Left kidney (tissue), 8 donors: ENCODE data around the gene CDKL2. TPM values are rescaled to one million over a fixed set of nuclear protein-coding genes. Genes with fewer than 3 reads are reported as not detected.
"Not testable (repeated sequence)": the region's sequence is repeated elsewhere in the genome, so short reads cannot be mapped to it uniquely, and the experiment has no call there.

ENCODE experiments used
- DNase-seq: peaks from one replicate; pipeline ENCODE4 v3.0.0-alpha.2; 2013
- long read RNA-seq, 8 donors: transcript quantifications; one replicate each; lab custom pipeline, GENCODE V29; 2026
- polyA plus RNA-seq: library from polyadenylated mRNA; unstranded; fragments of 120-200 nt; gene quantifications from one replicate; pipeline ENCODE4 v1.2.1, GENCODE V29; 2013; ENCODE audit not compliant: insufficient read length

Gene CDKL2
- 18.0 TPM for polyA plus RNA-seq
- long read RNA-seq, donor 1 = 0 reads
- long read RNA-seq, donor 2 = 0 reads
- long read RNA-seq, donor 3 = 0 reads
- long read RNA-seq, donor 4 = 0 reads
- long read RNA-seq, donor 5 = 0 reads
- long read RNA-seq, donor 6, partial matches to known transcripts = 0 of 1 reads
- long read RNA-seq, donor 6, other reads (novel, unspliced or antisense) = 0 of 1 reads
- long read RNA-seq, donor 7 = 0 reads
- long read RNA-seq, donor 8, partial matches to known transcripts = 0 of 1 reads
- long read RNA-seq, donor 8, other reads (novel, unspliced or antisense) = 0 of 1 reads

DNA sequence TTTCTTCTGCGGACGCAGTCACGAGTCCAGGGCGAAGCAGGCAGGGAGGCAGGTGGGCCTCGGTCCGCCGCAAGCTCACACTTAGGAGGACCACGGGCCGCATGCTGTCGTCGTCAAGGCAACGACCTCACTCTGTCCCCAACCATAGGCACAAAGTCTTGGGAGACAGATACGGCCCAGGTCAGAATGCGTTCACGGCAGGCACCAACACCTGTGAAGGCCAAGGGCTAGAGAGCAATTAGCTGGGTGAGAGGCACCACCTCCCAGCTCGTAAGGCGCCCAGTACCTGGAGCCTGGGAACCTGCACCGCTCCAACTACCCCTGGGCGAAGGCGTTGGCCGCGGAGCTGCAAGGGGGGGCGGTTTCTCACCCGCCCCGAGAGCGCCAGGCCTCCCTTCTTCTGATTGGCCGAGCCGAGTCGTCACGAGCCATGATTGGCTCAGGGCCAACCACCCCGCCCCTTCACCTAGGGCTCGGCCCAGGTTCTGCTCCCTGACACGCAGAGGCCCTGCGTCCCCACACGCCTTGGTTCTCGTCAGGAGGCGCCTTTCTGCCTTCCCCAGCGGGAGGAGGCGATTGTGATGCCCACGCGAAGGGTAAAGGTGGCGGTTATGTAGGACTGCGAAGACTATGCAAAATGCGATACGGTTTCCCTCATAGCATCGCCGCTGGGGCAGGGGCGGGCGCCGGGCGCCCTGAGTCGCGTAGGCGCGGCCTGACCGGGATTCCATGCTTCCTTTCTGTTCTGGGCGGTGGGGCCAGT lies at the start of gene CDKL2:
Gene CDKL2, minus strand, starts transcription at position 355 of the 763 bp plus-strand sequence. CDS start 4,540 bp downstream, outside the sequence.
- DNase-seq = peak; percentile 84

DNA sequence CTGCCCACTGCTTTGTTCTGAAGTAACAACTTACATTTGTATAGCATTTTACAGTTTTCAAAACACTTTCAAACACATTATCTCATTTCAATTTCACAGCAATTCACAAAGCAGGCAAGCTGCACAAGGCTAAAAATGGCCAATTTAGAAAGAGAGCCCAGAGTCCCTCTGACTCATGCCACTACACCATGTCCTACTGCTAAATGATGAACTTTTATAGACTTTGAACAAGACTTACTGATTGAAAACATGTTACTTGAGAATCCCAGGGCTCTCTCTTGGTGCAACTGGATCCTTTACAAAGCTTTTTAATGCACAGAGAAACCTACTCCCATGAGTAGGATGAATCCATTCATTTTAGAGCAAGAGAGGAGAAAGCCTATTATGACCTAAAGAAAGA lies 48.6 kb upstream of the CDKL2 start:
- DNase-seq = no peak

DNA sequence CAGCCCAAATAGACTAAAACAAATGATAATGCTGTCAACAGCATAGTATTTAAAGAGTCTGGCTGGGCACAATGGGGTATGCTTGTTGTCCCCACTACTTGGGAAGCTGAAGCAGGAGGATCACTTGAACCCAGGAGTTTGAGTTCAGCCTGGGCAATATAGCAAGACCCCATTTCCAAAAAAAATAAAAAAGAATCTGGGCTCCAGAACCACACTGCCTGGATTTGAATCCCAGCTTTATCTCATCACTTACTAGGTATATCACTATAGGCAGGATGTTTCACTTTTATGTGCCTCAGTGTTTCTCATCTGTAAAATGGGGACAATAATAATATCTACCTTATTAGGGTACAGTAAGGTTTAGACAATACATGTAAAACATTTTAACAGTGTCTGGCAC lies 48.1 kb upstream of the CDKL2 start:
- DNase-seq = no peak

DNA sequence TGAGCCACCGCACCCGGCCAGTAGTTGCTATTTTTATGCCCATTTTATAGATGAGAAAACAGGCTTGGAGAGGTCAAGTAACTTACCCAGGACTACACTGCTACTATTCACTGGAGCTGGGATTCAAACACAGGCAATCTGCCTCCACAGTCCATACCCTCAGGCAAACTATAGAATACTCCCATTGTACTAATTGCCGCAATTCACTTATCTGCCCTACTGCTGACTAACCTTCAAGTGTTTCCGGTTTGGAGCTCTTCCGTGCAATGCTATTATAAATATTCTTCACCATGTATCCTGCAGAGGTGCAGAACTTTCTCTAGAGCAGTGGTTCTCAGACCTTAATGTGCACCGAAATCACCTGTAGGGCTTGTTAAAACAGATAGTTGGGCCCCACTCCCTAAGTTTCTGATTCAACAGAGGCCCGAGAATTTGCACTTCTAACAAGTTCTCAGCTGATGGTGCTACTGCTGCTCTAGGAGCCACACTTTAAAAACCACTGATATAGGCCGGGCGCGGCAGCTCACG lies 44.7 kb upstream of the CDKL2 start:
- no peak for DNase-seq

DNA sequence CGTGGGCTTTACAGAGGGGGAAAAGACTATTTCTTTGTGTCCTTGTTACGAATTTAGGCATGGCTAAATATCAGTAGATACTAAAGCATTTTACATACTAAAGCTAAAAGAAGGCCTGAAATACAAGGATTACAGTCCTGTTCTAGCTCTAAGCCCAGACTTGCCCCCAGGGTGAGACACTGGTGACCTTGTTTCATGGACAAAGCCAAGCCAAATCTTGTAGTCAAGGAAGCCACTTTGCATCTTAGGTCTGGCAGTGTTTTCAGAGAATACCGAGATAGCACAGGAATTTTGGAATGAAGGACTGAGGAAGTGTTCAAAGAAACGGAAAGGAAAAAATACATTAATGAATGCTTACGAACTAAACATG lies 43.6 kb upstream of the CDKL2 start:
- no peak for DNase-seq

DNA sequence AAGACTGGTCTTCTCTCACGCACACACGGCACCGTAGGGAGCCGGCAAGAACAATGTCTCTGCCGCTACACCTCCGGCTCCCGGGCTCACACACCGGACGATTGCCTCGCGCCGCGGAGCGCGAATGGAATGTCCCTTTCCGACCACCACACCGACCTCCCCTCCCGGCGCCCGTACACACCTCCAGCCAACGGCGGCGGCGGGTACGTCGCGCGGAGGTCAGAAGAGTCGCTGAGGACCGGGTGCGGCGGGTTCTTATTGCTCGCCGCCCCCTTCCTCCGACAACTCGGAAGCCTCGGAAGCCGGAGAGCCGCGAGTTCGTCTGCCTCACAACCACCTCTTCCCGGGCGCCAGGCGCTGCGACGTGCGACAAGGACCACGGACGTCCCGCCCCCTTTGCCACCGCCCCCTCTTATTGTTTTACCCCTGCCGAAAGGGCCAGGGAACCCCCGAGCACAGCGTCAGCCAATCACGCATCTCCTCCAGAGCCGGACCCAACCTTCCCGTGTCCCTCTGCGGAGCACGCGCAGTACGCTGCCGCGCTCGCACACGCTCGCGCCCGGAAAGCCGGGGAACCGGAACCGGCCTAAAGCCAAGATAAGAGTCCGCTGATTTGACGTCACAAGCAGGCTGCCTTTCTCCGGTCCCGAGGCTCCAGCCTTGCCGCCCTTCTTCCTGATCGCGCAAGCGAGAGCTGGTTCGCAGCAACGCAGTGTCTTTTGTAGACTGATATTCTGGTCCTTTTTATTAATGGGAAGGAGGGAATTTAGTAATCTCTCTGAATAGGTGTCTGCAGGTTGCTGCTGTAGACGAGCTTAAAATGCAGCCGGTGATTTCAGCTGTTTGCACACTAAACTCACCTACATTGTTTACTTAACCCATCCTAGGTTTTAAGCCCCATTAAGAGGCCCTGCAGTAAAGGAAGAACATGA lies 43.0 kb upstream of the CDKL2 start, which contains the start of gene G3BP2:
Gene G3BP2, minus strand, starts transcription at position 385 of the 932 bp plus-strand sequence. CDS start 11,386 bp downstream, outside the sequence.
- DNase-seq = peak; percentile 97

DNA sequence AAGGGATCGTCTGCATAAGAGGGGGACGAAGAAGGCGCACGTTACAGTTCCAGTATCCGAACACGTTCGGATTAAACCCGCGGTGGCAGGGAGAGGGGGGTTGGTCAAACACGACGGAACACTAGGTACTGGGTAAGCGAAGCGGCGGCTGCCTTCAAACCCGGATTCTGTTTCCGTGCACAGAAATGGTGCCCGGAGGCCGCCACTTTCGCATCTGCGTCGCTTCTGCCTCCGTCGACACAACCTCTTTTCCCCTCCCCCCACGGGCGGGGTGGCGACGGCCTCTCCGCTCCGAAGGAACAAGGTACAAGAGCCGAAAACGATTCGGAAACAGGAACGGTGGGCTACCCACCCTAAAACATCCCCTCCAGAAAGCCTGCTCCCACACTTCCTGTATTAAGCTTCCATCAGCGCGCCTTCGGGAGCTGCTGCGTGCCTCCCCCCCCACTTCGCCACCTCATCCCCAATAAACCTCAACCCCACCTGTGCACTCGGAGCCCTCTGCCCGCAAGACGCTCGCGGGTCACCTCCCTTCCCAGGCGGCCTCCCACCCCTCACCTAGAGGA lies 42.2 kb upstream of the CDKL2 start:
- peak; percentile 58 for DNase-seq

DNA sequence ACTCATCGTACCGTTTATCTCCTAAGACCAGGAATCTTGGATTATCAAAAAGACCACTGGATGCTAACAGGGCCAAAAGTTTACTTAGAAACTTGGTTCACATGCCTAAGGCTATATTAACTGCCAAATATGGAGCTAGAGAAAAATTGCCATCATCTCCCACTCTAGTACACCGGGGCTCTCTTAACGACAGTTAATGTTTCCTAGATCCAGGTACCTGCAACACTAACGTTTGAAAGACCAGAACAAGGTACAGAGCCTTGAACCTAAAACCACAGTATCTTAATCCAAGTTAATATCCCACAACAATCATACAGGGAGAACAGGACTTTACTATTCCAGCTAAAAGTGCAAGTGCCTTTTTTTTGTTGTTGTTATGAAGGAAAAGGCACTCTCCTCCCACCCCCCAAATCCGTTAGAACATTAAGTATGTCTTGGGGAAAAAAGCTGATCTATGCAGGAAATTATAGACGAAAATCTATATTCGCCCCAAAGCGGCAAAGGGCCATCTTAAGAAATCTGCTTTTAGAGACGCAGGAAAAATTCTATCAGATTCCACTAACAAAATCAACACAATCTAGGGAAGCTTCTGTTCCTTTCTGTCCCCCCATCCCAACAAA lies 41.6 kb upstream of the CDKL2 start:
- DNase-seq = peak; percentile 18

DNA sequence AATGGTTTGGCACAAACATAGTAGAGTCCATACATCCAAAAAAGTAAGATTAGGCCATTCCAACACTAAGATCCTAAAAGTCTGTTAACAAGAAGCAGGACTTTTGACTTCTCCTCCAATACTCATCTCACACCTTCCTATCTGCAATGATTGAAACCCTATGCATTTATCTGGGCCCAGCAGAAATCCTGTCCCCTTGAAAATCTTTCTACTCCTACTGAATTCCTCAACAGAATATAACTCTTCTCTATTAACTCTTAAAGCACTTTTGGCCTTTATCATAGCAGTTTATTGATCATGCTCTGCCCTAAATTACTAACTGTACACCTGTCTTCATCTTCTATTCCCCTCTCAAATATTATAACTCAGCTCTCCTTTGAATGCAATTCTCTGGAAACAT lies 38.3 kb upstream of the CDKL2 start:
- DNase-seq = no peak

DNA sequence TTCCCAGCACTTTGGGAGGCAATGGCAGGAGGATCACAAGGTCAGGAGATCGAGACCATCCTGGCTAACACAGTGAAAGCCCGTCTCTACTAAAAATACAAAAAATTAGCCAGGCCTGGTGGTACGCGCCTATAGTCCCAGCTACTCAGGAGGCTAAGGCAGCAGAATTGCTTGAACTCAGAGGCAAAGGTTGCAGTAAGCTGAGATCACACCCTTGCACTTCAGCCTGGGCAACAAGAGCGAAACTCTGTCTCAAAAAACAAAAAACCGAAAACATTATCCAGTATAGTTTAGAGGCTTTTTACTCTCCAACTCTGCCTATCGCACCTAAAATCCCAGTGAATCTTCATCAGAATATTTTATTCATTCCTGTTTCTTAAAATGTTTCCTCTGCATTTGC lies 37.3 kb upstream of the CDKL2 start:
- not testable (repeated sequence) for DNase-seq

DNA sequence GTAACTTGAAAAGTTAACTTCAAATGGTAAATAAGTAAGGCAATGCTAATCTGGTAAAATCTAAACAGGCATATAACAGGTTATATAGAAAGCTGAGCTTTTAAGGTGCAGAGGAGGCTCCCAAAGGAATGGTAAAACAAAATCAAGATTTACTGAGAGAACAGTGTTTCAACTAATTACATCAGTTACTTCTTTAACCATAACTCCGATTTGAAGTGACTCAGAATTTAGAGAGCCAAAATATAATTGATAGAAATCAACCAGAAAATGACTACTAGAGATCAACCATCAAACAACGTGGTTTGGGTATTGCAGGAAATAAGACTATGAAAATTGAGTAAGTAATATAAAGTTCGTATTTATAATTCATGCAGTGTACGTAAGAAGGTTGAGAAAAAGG lies 36.0 kb upstream of the CDKL2 start:
- no peak for DNase-seq

DNA sequence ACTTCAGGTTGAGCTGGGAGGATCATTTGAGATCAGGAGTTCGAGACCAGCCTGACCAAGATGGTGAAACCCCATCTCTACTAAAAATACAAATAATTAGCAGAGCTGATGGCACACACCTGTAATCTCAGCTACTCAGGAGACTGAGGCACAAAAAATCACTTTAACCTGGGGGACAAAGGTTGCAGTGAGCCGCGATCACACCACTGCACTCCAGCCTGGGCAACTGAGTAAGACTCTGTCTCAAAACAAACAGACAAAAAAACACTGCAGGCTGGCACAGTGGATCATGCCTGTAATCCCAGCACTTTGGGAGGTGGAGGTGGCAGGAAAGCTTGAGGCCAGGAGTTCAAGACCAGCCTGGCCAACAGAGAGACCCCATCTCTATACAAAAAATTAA lies 34.3 kb upstream of the CDKL2 start:
- DNase-seq = not testable (repeated sequence)

DNA sequence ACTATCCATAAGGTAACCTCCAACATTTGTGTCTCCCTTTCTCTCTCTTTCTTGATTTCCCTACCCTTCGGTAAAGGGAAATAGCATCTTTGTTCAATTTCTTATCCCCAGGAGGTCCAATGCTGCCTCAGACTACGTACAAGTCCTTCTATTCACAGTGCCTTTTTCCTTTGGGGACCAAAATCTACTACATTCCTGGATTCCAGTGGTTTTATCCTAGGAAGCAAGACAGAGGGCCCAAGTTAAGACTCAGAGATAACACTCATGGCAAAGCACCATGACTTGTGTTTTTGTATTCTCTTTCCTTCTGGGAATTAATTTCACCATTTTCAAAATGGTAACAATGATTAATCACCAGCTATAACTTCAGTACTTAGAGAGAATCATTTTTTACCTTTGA lies 32.3 kb upstream of the CDKL2 start:
- DNase-seq = no peak

DNA sequence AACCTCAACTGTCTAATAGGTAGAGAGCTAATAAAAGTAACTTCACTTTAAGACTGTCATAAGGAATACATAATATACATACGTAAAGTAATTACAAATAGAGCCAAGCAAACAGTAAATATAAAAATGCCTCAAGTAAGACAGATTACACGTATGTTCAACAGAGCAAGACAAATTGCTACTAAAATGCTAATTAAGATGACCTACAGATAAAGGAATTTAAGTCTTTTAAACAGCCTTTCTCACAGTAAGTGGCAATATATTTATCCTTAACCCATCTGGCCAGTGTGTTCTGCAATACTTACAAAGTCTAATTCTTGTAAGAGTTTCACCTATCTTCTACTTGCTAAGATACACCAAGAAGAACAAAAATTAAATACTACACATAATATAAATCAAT lies 30.2 kb upstream of the CDKL2 start:
- no peak for DNase-seq

DNA sequence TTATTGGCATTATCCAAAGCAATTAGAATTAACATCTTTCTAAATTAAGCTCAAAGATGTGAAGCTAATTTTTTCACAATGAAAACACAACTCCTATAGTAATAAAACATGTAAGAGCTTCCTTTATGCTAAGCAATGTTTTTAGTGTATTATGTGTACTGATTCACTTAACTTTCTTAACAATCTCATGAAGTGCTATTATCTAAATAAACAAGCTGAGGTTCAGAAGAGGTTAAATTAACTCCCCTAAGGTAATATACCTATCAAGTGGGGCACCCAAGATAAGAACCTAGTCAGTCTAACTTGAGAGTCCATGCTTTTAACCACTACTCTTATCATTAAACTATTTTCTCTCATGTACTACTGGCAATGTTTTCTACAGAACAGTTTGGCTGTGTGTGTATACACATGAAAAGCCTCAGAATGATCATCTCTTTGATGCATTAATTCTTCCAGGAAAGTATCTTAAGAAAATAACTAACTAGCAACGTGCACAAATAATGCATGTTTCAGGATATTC lies 29.2 kb upstream of the CDKL2 start:
- DNase-seq = no peak

DNA sequence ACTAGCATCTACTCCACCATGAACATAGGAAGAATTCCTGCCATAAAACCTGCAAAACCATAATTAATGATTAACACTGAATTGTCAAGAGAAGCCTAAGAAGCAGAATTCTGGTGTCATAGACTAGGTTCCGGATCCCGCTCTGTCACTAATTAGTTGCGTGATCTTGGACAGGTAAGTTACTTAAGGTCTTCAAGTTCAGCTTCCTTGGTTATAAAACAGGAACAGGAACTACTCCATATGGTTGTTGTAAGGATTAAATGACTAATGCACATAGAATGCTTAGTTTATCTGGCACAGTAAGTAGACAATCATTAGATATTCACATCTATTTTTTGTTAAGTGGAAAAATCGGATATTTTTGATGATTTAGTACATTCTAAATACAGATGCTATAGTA lies 28.5 kb upstream of the CDKL2 start:
- no peak for DNase-seq

DNA sequence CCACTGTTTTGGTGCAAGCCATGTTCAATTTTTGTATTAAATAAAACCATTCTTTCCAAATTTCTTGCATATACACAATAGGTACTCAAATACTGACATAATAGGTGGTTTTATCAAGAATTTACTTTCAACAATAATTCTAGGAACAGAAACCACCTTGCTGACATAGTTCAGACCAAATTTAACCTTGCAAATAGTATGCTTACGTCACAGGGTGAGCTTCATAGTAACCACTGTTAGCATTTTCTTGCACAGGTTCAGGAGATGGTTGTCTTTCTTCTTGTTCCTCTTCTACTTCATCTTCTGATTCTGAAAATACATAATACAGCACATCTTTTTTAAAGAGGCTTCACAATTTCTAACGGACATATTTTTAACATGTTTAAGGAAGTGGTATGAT lies 25.2 kb upstream of the CDKL2 start:
- no peak for DNase-seq

DNA sequence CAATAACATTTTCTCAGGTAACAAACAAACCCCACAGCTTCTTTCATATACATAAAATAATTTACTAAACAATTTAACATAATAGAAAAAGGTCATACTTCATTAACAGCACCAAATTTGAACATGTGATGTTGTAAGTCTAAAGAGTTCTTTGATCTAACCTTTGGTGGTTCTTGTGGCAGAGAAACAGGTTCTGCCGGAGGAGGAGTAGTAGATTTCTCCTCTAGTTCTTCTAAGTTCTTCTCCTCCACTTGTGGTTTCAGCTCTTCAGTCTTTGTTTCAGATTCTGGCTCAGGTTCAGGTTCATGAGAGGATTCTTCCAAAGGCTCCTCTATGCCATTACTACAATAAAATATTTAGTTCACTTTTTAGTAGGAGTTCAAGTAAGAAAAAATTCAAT lies 24.6 kb upstream of the CDKL2 start:
- DNase-seq = no peak

DNA sequence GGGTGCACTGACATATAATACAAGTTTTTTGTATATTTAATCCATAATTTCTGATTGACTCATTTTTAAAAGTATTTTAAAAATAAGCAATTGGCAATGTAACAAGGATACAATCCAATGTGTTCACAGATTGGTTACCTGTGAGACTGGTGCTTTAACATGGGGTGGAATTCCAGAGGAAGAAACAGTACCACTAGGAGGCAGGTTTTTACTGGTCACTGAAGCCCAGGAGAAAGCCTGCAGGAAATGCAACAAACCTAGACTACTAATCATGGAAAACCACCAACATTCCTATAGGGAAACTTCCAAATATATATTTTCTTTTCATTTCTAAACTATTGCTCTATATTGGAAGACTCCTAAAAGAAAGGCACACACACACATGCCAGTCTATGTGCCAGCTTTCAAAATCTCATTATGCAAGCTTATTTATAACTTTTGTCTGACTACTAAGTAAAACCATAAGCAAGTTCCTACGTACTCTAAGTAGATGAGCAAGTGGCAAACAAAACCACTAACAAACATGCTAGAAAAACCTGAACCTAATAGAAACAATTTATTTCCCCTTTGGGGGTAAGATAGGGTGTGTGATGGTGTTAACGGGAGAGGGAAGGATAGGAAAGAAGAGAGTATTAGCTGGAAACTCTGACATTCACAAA lies 23.6 kb upstream of the CDKL2 start:
- DNase-seq = no peak

DNA sequence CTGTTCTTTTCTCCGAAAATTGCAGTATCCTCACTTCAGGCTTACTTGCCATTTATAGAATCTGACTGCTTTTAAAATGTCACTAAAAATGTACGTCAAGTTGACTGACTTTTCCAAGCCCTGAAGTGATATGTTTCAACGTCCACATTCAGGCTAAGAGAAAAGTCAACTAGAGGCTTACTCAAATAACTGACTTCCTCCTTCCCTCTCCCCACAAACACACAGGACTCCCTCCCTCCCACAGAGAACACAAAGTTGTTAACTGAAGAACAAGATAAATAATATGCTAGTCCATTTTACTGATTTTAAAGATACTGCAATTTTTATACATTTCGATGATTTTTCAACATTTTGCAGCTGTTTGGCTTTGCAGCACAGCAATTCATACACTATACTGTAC lies 13.8 kb upstream of the CDKL2 start:
- no peak for DNase-seq

DNA sequence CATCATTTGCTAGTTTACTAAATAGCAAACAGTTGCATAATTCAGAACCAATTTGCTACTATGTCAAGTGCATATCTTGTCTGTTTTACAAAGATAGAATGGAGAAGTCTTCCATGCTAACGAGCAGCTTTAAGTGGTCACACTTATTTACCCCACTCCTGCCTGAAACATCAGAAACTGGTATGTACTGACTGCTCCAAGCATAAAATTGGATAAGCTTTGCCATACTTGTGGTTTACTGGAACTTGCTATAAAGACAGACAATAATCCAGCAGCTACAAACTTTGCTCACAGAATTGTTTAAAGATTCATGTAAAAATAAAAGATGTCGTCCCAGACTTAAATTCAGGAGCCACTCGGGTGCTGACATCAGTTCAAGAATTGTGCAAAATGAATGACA lies 13.3 kb upstream of the CDKL2 start:
- DNase-seq = no peak
